Neural cell (in vitro differentiated cells): Measurements from ENCODE around the gene PCDHGA12. TPM values are rescaled to one million over a fixed set of nuclear protein-coding genes. Genes with fewer than 3 reads are reported as not detected.
"Not testable (repeated sequence)": the region's sequence is repeated elsewhere in the genome, so short reads cannot be mapped to it uniquely, and the experiment has no call there.

Experiments used
- H2AFZ ChIP-seq: fragments of 200-600, 300-800 bp; sonication (generic), shearing (Covaris generic); 2 replicates; pipeline ENCODE4 v1.6.0; 2014; ENCODE audit warnings: low read depth, mild to moderate bottlenecking, antibody characterized with exemption, low read length, moderate library complexity
- H3F3A ChIP-seq: fragments of 200-600 bp; shearing (Covaris generic); 2 replicates; pipeline ENCODE4 v1.6.1; 2016; ENCODE audit warnings: mild to moderate bottlenecking, moderate library complexity, mixed read lengths, antibody characterized with exemption, low read length; ENCODE audit not compliant: insufficient read depth, poor library complexity, severe bottlenecking
- H3K27ac ChIP-seq: fragments of 200-600, 300-800 bp; sonication (generic), shearing (Covaris generic); 2 replicates; pipeline ENCODE4 v1.5.1; 2014; ENCODE audit warnings: mild to moderate bottlenecking, low read length, moderate library complexity
- H3K27me3 ChIP-seq: fragments of 300-800, 200-600 bp; sonication (generic), shearing (Covaris generic); 2 replicates; pipeline ENCODE4 v1.6.0; 2014; ENCODE audit warnings: mild to moderate bottlenecking, low read depth, low read length, moderate library complexity; ENCODE audit not compliant: insufficient read depth
- H3K36me3 ChIP-seq: fragments of 300-800, 200-600 bp; sonication (generic), shearing (Covaris generic); 2 replicates; pipeline ENCODE4 v1.5.1; 2014; ENCODE audit warnings: mild to moderate bottlenecking, antibody characterized with exemption, low read length, moderate library complexity; ENCODE audit not compliant: insufficient read depth
- H3K4me2 ChIP-seq: fragments of 300-800, 200-600 bp; sonication (generic), shearing (Covaris generic); 2 replicates; pipeline ENCODE4 v1.6.0; 2014; ENCODE audit warnings: mild to moderate bottlenecking, low read length
- H3K4me3 ChIP-seq: fragments of 300-800, 200-600 bp; sonication (generic), shearing (Covaris generic); 2 replicates; pipeline ENCODE4 v1.5.1; 2014; ENCODE audit warnings: mild to moderate bottlenecking, low read length, moderate library complexity
- H3K79me2 ChIP-seq: fragments of 200-600 bp; shearing (Covaris generic); replicated peaks from 2 replicates; pipeline ENCODE4 v1.6.0; 2014; ENCODE audit warnings: mild to moderate bottlenecking, low read length, moderate library complexity; ENCODE audit not compliant: insufficient read depth
- H3K9ac ChIP-seq: fragments of 300-800, 200-600 bp; sonication (generic), shearing (Covaris generic); 2 replicates; pipeline ENCODE4 v1.6.1; 2016; ENCODE audit warnings: mild to moderate bottlenecking, low read length, mixed read lengths
- H3K9me2 ChIP-seq: fragments of 200-600 bp; shearing (Covaris generic); 2 replicates; pipeline ENCODE4 v1.6.1; 2016; ENCODE audit warnings: mild to moderate bottlenecking, low read length, mixed read lengths; ENCODE audit not compliant: insufficient read depth
- H3K9me3 ChIP-seq: fragments of 200-600, 300-800 bp; sonication (generic), shearing (Covaris generic); 2 replicates; pipeline ENCODE4 v1.6.1; 2016; ENCODE audit warnings: mild to moderate bottlenecking, mixed run types, low read length, moderate library complexity, mixed read lengths
- H4K20me1 ChIP-seq: fragments of 200-600 bp; shearing (Covaris generic); 2 replicates; pipeline ENCODE4 v1.6.1; 2016; ENCODE audit warnings: mild to moderate bottlenecking, mixed run types; ENCODE audit not compliant: insufficient read depth
- EP300 ChIP-seq: fragments of 450-650 bp; conservative IDR thresholded peaks from 2 replicates; pipeline ENCODE4 v1.6.1; 2014; ENCODE audit warnings: antibody characterized with exemption, mild to moderate bottlenecking, moderate library complexity; ENCODE audit not compliant: poor library complexity, severe bottlenecking
- EZH2 ChIP-seq: fragments of 200-600, 300-800 bp; shearing (Covaris generic), sonication (generic); IDR thresholded peaks from 2 replicates; pipeline ENCODE4 v1.6.1; 2014; ENCODE audit warnings: antibody characterized with exemption, low read length, borderline replicate concordance, mild to moderate bottlenecking; ENCODE audit not compliant: insufficient read depth, poor library complexity, severe bottlenecking
- MXI1 ChIP-seq: fragments of 450-650 bp; conservative IDR thresholded peaks from 2 replicates; pipeline ENCODE4 v1.6.1; 2014; ENCODE audit warnings: antibody characterized with exemption, mild to moderate bottlenecking; ENCODE audit not compliant: poor library complexity, severe bottlenecking
- POLR2AphosphoS5 ChIP-seq: IDR thresholded peaks from 2 replicates; pipeline ENCODE4 v1.6.1; 2012
- RAD21 ChIP-seq: fragments of 450-650 bp; conservative IDR thresholded peaks from 2 replicates; pipeline ENCODE4 v1.6.1; 2014; ENCODE audit warnings: antibody characterized with exemption, mild to moderate bottlenecking, moderate library complexity
- REST ChIP-seq: IDR thresholded peaks from 2 replicates; pipeline ENCODE4 v1.6.1; 2012; ENCODE audit warnings: borderline replicate concordance
- SMC3 ChIP-seq: fragments of 450-650 bp; conservative IDR thresholded peaks from 2 replicates; pipeline ENCODE4 v1.6.1; 2014; ENCODE audit warnings: antibody characterized with exemption, mild to moderate bottlenecking, moderate library complexity; ENCODE audit not compliant: poor library complexity
- TAF1 ChIP-seq: IDR thresholded peaks from 2 replicates; pipeline ENCODE4 v1.6.1; 2012; ENCODE audit warnings: low read depth
- polyA plus RNA-seq: library from polyadenylated mRNA; depleted of rRNA; stranded (reverse); fragments of >200 nt; gene quantifications from 2 replicates; pipeline ENCODE4 v1.2.3, GENCODE V29; 2014
- TF ChIP-seq, protein P1 (sequence below): fragments of 450-650 bp; IDR thresholded peaks from 2 replicates; pipeline ENCODE4 v1.5.1; 2014; ENCODE audit warnings: antibody characterized with exemption, mild to moderate bottlenecking, moderate library complexity; ENCODE audit not compliant: poor library complexity, severe bottlenecking

PCDHGA12 gene
- polyA plus RNA-seq, 1 donor from 2014 or later, result 0.11 TPM

- H3K9me2 ChIP-seq, H3K4me3 ChIP-seq, H4K20me1 ChIP-seq, H3K27me3 ChIP-seq, H3F3A ChIP-seq, H2AFZ ChIP-seq, H3K4me2 ChIP-seq, H3K9ac ChIP-seq, H3K27ac ChIP-seq: not testable (repeated sequence)
- Histone ChIP-seq H3K79me2 (peaks cover 22% of the 10 kb centered on the region), H3K9me3 (peaks cover 55% of the 10 kb centered on the region), H3K36me3 (peaks cover 28% of the 10 kb centered on the region)
Observed at GRCh38 chr5:141432726-141433125, 2.4 kb downstream of the PCDHGA12 start.

GRCh38 chr5:141434006-141434405, 3.7 kb downstream of the PCDHGA12 start:
- H3K9me2 ChIP-seq, result no peaks in the 10 kb centered on the region
- H3K9ac ChIP-seq, result no peak overlapping the region
- H3K79me2 ChIP-seq, result peaks cover 21% of the 10 kb centered on the region
- H3K27me3 ChIP-seq, result no peaks in the 10 kb centered on the region
- H3K9me3 ChIP-seq, result peaks cover 46% of the 10 kb centered on the region
- H3K4me2 ChIP-seq, result no peak overlapping the region
- no peak overlapping the region for H3K4me3 ChIP-seq
- no peak for TF ChIP-seq REST
- no peak for TF ChIP-seq EP300
- no peak for TF ChIP-seq SMC3
- no peak for TF ChIP-seq TAF1
- TF ChIP-seq POLR2AphosphoS5, result no peak
- TF ChIP-seq MXI1, result no peak
- TF ChIP-seq EZH2, result no peak
- TF ChIP-seq, protein P1, sequence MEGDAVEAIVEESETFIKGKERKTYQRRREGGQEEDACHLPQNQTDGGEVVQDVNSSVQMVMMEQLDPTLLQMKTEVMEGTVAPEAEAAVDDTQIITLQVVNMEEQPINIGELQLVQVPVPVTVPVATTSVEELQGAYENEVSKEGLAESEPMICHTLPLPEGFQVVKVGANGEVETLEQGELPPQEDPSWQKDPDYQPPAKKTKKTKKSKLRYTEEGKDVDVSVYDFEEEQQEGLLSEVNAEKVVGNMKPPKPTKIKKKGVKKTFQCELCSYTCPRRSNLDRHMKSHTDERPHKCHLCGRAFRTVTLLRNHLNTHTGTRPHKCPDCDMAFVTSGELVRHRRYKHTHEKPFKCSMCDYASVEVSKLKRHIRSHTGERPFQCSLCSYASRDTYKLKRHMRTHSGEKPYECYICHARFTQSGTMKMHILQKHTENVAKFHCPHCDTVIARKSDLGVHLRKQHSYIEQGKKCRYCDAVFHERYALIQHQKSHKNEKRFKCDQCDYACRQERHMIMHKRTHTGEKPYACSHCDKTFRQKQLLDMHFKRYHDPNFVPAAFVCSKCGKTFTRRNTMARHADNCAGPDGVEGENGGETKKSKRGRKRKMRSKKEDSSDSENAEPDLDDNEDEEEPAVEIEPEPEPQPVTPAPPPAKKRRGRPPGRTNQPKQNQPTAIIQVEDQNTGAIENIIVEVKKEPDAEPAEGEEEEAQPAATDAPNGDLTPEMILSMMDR, result no peak
- TF ChIP-seq RAD21, result no peak
- H4K20me1 ChIP-seq, result no peaks in the 10 kb centered on the region
- H3F3A ChIP-seq, result no peaks in the 10 kb centered on the region
- no peak overlapping the region for H2AFZ ChIP-seq
- H3K27ac ChIP-seq, result no peak overlapping the region
- H3K36me3 ChIP-seq, result peaks cover 20% of the 10 kb centered on the region

DNA sequence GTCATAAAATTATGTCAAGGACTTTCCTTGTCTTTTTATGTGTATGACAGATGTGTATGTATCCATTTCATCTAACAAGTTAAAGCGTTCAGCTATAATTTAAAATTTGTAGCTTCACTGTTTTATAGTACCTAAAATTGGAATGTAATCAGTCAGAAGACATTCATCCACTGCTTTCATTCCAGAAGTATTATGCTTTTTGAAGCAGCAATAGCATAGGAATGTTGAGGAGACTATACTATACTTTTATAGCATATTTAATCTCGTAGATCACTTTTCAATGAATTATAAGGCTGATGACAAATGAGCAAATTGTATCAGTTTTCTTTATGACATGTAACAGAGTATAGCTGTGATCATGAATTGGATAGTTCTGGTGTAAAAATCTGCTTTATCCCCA, 6.9 kb downstream of the PCDHGA12 start:
- no peak for TF ChIP-seq MXI1
- TF ChIP-seq SMC3, result no peak
- no peak for TF ChIP-seq POLR2AphosphoS5
- TF ChIP-seq EZH2, result no peak
- TF ChIP-seq RAD21, result no peak
- no peaks in the 10 kb centered on the region for H3K27me3 ChIP-seq
- H3K36me3 ChIP-seq, result peaks cover 17% of the 10 kb centered on the region
- H3F3A ChIP-seq, result no peaks in the 10 kb centered on the region
- H3K79me2 ChIP-seq, result peaks cover 23% of the 10 kb centered on the region
- no peak overlapping the region for H3K27ac ChIP-seq
- no peak overlapping the region for H3K9ac ChIP-seq
- H4K20me1 ChIP-seq, result no peaks in the 10 kb centered on the region
- H2AFZ ChIP-seq, result no peak overlapping the region
- no peak overlapping the region for H3K4me3 ChIP-seq
- peaks cover 53% of the 10 kb centered on the region for H3K9me3 ChIP-seq
- H3K9me2 ChIP-seq, result no peaks in the 10 kb centered on the region
- no peak overlapping the region for H3K4me2 ChIP-seq
